22Rv1 (cell line): Measurements from ENCODE around the gene ZNF32.

Experiments used
- ZFX ChIP-seq: fragments of 450-650 bp; IDR thresholded peaks from 2 replicates; pipeline ENCODE4 v1.6.1; 2017; ENCODE audit warnings: antibody characterized with exemption, borderline replicate concordance
- TF ChIP-seq, protein P1 (sequence below): fragments of 450-650 bp; IDR thresholded peaks from 2 replicates; pipeline ENCODE4 v1.5.1; 2017; ENCODE audit warnings: mild to moderate bottlenecking

DNA sequence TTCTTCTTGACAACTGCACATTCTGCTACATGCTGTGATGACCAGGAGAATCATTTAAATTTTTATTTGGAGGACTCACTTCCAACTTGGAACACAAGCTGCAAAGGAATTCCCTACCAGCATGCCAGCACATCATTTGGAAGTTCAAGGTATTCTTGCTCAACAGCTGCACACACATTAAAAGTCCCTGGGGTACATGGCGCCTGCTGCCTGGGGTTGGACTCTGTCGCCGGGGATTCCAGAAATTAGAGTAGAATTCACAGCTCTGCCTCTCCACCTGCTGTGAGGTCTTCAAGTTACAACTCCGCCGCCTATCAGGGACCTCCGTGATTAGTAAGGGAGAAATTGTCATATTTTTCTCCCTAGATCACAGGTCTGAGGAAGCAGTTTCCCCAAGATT lies 1.1 kb downstream of the ZNF32 start:
- TF ChIP-seq, protein P1, sequence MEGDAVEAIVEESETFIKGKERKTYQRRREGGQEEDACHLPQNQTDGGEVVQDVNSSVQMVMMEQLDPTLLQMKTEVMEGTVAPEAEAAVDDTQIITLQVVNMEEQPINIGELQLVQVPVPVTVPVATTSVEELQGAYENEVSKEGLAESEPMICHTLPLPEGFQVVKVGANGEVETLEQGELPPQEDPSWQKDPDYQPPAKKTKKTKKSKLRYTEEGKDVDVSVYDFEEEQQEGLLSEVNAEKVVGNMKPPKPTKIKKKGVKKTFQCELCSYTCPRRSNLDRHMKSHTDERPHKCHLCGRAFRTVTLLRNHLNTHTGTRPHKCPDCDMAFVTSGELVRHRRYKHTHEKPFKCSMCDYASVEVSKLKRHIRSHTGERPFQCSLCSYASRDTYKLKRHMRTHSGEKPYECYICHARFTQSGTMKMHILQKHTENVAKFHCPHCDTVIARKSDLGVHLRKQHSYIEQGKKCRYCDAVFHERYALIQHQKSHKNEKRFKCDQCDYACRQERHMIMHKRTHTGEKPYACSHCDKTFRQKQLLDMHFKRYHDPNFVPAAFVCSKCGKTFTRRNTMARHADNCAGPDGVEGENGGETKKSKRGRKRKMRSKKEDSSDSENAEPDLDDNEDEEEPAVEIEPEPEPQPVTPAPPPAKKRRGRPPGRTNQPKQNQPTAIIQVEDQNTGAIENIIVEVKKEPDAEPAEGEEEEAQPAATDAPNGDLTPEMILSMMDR = no peak
- no peak for TF ChIP-seq ZFX
